Measurements from ENCODE around the gene PPP1R1B. TPM values are rescaled to one million over a fixed set of nuclear protein-coding genes. Genes with fewer than 3 reads are reported as not detected.
A peak's percentile ranks its signal among the peaks of the same experiment; 100 is the strongest.

The PPP1R1B gene
- total and polyA plus RNA-seq, 12 donors: 0.28 to 2.1 (median 0.66) TPM; not detected in 1

DNA sequence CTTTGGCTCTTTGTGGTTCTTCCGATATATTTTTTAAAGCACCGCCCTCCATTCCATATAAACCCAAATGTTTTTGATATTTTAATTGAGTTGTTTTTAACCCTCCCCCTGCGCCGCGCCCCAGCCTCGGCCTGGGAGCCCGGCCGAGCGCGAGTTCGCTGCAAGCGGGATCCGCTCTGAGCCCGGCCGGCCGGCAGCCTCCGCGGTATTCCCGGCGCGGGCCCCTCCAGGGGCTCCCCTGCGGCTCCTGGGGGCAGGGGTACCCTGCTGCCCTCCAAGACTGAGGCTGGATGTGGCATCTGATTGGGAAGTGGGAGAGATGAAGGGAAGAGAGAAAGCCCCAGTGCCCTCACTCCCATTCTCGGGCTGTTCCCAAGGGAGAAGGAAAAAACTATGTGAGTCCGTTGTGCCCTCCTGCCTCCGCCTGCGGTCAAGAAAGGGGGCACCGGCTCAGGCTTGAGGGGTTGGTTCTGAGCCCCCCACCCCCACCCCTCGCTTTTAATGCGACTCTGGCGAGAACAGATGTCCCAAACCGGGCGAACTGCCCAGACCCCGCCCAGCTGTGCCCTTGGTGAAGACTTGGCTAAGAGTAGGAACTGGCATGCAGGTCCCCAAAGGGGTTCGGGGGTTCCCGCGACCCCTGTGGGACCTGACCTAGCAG lies 27.6 kb upstream of the PPP1R1B start:
- no peak overlapping the region for H3K27ac ChIP-seq
- TF ChIP-seq, protein P1, sequence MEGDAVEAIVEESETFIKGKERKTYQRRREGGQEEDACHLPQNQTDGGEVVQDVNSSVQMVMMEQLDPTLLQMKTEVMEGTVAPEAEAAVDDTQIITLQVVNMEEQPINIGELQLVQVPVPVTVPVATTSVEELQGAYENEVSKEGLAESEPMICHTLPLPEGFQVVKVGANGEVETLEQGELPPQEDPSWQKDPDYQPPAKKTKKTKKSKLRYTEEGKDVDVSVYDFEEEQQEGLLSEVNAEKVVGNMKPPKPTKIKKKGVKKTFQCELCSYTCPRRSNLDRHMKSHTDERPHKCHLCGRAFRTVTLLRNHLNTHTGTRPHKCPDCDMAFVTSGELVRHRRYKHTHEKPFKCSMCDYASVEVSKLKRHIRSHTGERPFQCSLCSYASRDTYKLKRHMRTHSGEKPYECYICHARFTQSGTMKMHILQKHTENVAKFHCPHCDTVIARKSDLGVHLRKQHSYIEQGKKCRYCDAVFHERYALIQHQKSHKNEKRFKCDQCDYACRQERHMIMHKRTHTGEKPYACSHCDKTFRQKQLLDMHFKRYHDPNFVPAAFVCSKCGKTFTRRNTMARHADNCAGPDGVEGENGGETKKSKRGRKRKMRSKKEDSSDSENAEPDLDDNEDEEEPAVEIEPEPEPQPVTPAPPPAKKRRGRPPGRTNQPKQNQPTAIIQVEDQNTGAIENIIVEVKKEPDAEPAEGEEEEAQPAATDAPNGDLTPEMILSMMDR (IDR thresholded peaks at IDR 0.05): no peak
- 2 to 3% methylated on average over 36 of the region's 36 CpGs for WGBS, 2 donors
- DNase-seq: no peak
- H3K9me3 ChIP-seq: no peaks in the 10 kb centered on the region
- H3K4me3 ChIP-seq: peak overlapping the region in 2 of 10 donors; percentile 19 to 20
- H3K4me1 ChIP-seq: peaks cover 4 to 38% (median 21%) of the 10 kb centered on the region in 9 donors
- H3K27me3 ChIP-seq: peaks cover 19 to 100% (median 97%) of the 10 kb centered on the region in 7 donors
- intact Hi-C loops (cut with DNase I): loop anchor here in 1 of 10 donors (10.0 kb wide), 1 partner anchor 1756 kb away; the partner anchor contains the start of gene KRT33A
- H3K36me3 ChIP-seq: no peaks in the 10 kb centered on the region
- ATAC-seq: no peak

DNA sequence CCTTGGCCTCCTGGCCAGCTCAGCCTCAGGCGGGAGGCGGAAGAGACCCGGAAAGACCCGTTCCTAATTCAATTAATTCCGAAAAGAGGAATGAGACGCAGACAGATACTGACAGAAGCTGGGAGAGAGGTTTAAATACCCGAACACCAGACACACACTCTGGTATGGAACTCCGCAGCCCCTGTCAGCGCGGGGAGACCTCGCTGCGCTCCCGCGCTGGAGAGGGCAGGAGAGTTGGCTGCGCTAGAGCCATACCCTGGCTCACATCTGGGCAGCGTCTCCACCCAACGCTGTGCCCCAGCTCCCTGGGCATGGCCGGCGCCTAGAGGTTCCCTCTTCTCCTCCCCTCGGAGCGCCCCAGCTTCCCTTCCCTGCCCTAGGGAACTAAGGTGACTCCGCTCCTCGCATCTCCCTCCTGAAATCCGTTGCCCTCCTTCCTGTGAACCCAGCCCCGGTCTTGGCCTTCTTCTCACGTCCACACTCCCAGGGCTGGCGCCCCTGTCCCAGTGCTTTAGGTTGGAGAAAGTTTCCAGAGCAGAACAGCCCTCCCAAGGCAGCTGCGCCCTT lies 27.0 kb upstream of the PPP1R1B start:
- H3K9me3 ChIP-seq: no peaks in the 10 kb centered on the region
- ATAC-seq (no peak), DNase-seq (no peak)
- no peak overlapping the region for H3K27ac ChIP-seq
- TF ChIP-seq, protein P1 (IDR thresholded peaks at IDR 0.05): no peak
- H3K27me3 ChIP-seq: peaks cover 20 to 100% (median 100%) of the 10 kb centered on the region in 7 donors
- H3K36me3 ChIP-seq: no peaks in the 10 kb centered on the region
- H3K4me3 ChIP-seq: no peak overlapping the region
- peaks cover 4 to 43% (median 27%) of the 10 kb centered on the region in 9 donors for H3K4me1 ChIP-seq
- WGBS, 2 donors: 4% methylated on average over 28 of the region's 28 CpGs
- intact Hi-C loops (cut with DNase I): loop anchor here in 1 of 10 donors (10.0 kb wide), 1 partner anchor 1755 kb away; the partner anchor contains the start of gene KRT33A

- WGBS, 2 donors: 4 to 5% methylated on average over 13 of the region's 13 CpGs
- Histone ChIP-seq H3K9me3 (no peaks in the 10 kb centered on the region), H3K4me1 (peaks cover 10 to 50% (median 34%) of the 10 kb centered on the region in 9 donors), H3K27me3 (peaks cover 27 to 100% (median 100%) of the 10 kb centered on the region in 7 donors), H3K36me3 (no peaks in the 10 kb centered on the region), H3K4me3 (no peak overlapping the region), H3K27ac (no peak overlapping the region)
- TF ChIP-seq, protein P1 (IDR thresholded peaks at IDR 0.05): no peak
- intact Hi-C loops (cut with DNase I): no loop called here
- DNase-seq: no peak
- ATAC-seq: no peak
Measured at GRCh38 chr17:39600288-39600996, 26.3 kb upstream of the PPP1R1B start.

DNA sequence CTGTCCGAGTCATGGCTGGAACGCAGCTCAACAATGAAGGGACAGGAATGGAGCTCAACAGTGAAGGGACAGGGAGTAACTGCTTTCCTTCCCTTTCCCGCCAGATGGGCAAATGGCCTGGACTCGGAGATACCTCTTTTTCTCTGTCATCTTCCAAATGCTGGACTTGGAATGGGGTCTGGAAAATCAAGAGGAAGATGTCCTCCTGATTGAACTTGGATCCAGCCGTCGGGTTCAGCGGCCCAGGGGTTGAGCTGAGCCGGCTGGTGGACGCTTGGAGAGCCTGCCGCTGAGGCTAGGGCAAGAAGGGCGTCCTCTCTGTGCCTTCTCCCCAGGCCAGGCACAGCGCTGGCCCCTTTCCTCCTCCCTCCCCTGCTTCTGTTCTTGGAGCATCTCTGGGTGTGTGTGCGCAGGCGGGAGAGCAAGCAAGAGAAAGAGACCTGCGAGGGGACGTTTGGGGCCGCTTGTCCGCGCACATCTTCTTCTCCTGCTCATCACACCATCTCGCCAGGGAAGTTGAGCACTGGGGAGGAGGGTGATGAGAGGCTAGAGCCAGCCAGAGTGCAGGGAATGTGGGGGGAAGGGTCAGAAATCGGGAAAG lies 25.7 kb upstream of the PPP1R1B start:
- 3 to 7% methylated on average over 21 of the region's 21 CpGs for WGBS, 2 donors
- intact Hi-C loops (cut with DNase I): no loop called here
- TF ChIP-seq, protein P1 (IDR thresholded peaks at IDR 0.05): no peak
- Histone ChIP-seq H3K36me3 (no peaks in the 10 kb centered on the region), H3K4me1 (peaks cover 16 to 56% (median 39%) of the 10 kb centered on the region in 9 donors), H3K4me3 (no peak overlapping the region), H3K9me3 (no peaks in the 10 kb centered on the region), H3K27ac (no peak overlapping the region), H3K27me3 (peaks cover 34 to 100% (median 100%) of the 10 kb centered on the region in 7 donors)
- ATAC-seq: no peak
- DNase-seq: no peak
